ENCODE results near the gene CFAP65. TPM values are rescaled to one million over a fixed set of nuclear protein-coding genes. Genes with fewer than 3 reads are reported as not detected.

Gene CFAP65, protein sequence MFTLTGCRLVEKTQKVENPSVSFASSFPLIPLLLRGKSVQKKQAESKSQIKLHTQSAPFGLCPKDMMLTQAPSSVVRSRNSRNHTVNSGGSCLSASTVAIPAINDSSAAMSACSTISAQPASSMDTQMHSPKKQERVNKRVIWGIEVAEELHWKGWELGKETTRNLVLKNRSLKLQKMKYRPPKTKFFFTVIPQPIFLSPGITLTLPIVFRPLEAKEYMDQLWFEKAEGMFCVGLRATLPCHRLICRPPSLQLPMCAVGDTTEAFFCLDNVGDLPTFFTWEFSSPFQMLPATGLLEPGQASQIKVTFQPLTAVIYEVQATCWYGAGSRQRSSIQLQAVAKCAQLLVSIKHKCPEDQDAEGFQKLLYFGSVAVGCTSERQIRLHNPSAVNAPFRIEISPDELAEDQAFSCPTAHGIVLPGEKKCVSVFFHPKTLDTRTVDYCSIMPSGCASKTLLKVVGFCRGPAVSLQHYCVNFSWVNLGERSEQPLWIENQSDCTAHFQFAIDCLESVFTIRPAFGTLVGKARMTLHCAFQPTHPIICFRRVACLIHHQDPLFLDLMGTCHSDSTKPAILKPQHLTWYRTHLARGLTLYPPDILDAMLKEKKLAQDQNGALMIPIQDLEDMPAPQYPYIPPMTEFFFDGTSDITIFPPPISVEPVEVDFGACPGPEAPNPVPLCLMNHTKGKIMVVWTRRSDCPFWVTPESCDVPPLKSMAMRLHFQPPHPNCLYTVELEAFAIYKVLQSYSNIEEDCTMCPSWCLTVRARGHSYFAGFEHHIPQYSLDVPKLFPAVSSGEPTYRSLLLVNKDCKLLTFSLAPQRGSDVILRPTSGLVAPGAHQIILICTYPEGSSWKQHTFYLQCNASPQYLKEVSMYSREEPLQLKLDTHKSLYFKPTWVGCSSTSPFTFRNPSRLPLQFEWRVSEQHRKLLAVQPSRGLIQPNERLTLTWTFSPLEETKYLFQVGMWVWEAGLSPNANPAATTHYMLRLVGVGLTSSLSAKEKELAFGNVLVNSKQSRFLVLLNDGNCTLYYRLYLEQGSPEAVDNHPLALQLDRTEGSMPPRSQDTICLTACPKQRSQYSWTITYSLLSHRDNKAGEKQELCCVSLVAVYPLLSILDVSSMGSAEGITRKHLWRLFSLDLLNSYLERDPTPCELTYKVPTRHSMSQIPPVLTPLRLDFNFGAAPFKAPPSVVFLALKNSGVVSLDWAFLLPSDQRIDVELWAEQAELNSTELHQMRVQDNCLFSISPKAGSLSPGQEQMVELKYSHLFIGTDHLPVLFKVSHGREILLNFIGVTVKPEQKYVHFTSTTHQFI (N-terminal part only)
- total RNA-seq: 0.22 TPM in 1 of 2 replicates, not detected in the other

DNA sequence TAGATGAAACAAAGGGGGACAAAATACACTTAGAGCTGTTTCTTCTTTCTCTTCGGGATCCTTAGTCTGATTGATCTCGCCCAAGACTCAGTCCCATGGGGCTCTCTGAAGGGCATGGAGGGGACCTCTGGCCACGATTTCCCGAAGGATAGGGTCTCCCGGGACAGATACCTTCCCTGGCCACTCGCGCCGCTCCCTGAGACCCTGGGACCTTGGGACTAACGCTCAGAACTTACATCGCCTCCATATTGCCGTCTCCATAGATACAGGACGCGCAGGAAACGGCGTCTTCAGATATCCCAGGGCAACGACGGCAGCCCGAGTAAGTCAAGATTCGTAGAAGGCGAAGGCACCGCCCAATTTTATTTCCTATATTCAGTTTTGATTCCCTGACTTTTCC is at the start of gene CFAP65:
TSS of gene CFAP65 (minus strand) at position 265 of the 400 bp plus-strand sequence. CDS start 2,468 bp downstream, outside the sequence.

DNA sequence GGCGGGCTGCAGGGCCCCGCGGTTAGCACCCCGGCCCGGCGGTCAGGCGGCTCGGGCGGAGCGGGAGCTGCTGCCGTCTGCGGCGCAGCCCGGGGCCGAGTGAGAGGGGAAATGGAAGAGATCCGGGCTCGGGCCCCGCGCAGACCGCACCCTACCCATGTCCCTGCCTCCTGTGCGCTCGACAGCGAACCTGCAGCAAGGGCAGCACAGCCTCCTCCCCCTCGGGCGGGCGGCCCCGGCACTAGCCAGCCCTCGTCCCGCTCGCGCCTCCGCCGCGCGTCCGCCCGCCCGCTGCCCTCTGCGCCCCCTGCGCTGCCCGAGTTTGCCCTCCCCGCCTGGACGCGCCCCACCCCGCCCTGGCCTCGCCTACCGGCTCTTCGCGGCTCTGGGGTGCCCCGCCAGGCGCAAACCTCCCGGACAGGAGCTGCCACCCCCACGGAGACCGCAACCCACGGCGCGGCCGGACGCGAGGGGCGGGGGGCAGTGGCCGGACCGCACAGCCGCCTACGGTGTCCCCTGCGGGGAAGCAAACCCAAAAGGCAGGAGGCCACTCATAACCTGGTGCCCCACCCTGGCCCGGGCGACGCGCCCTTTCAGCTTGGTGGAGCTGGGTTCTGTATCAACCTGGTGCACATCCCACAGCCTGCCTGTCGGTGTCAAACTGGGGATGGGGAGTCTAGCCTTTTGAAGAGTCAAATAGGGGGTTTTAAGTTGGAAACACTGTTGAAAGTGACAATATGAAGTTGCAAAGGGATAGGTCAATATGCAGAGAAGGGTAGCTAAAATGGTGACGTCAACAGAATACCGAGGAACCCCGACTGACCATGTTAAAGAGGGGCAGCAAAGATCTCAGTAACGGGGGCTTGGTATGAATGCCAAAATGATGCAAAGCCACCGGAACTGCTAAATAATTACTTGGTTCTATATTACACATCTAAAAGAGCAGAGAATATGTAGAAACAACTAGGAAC is 19.8 kb upstream of the CFAP65 start, which contains the start of gene IHH:
TSS of gene IHH (minus strand) at position 101 of the 971 bp plus-strand sequence. CDS start 454 bp downstream, outside the sequence.

DNA sequence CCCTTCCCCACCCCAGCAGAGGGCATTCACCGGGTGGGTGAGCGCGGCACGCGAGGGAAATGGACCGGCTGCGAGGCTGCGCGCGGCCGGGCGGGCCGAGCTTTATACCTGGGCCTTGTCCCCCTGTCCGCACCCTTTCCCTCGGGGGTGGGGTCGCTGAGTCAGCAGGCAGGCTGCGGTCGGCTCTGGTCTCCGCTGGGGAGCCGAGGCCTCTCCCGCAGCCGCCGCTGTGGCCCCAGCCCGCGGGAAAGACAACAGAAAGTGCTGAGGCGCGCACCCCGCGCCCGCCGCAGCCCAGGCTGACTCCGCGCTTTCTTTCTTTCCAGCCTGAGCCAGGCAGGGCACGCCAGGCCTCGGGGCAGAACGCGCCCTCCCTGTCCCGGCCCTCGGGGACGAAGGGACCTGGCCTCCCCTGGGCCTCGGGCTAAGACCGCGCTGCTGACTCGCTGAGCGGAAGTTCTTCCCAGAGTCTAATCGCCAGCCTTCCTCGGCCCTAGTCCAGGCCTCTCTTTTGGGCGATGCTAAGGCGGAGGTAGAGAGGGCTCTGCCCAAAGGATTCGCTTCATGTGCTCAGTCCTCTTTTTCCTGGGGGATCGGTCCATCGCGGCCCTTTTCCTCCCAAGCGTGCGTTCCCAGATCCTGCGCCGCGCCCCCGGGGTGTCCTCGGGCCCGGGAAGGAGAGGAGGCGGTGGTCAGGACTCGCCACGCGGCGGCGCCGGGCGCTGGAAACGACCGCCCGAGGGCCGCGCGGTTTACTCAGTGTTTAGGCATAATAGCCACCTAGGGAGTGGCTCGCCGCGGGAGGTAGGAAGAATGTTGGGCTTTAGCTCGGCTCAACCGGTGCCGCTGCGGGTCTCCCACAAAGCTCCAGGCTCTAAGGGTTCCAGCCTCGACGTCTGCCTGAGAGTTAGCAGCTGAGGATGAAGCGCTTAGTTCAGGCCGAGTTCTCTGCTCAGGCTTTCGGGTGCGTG is 47.7 kb downstream of the CFAP65 start, which contains the start of gene CRYBA2:
TSS of gene CRYBA2 (minus strand) at position 78 of the 971 bp plus-strand sequence. CDS start 246 bp downstream, outside the sequence.

DNA sequence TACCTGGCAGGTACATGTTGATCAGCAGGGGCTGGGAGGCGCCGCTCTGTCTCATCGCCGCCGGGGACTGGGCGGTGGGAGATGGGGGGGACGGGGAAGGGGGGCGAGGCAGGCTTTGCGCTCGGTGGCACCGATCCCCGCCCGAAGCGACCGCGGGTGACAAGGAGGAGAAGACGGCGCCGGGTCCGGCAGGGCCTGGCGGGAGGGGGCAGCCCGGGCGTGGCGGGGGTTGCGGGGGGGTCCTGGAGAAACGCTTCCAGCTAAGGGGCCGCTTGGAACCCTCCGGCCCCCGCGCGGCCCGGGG is 56.3 kb downstream of the CFAP65 start, which contains the start of gene FEV:
TSS of gene FEV (minus strand) at position 164 of the 304 bp plus-strand sequence. CDS start at position 55, 109 bp downstream.

DNA sequence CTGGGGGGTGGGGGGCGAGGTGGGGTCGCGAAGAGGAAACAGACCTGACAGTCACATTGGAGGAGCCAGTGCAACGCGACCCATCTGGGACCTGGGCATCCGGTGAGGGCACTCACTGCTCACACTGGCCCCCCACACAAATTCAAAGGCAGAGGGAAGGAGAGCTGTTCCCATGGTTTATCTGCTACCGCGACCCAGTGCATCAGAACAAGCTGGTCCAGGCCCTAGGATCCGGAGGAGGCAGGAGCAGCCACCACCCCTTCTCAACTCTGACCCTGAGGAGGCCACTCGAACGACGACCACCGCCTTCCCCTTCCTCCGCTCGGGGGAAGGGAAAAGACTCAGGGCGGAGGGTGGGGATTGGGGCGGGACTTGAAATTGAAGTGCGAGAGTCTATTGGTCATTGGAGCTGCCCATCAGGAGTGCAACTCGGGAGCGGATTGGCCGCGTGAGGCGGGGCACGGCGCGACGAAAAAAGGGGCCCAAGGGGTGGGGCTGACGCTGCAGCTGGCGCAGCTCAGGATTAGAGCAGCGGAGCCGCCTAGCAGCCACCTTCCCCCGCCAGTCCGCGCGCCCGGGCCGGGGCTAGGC is 82.1 kb downstream of the CFAP65 start, which contains the start of gene CDK5R2:
TSS of gene CDK5R2 (plus strand) at position 526 of the 591 bp plus-strand sequence. CDS start 155 bp downstream, outside the sequence.

Small RNAs within 50 kb of the gene (small RNA-seq; reads per million reads assigned to genes)
- gene MIR3131 (not detected), gene MIR375 (0.15 reads per million)

Other genes with a start within 250 kb of the CFAP65 start
- 0.11 and 0.39 TPM in 2 replicates for gene PRKAG3, start 209.7 kb downstream of the CFAP65 start, total RNA-seq
- gene WNT6, start 181.7 kb downstream of the CFAP65 start, total RNA-seq: not detected in 2 replicates
- not detected in 2 replicates for gene WNT10A, start 160.7 kb downstream of the CFAP65 start, total RNA-seq
- gene CDK5R2, start 81.8 kb downstream of the CFAP65 start, total RNA-seq: not detected in 2 replicates
- not detected in 2 replicates for gene FEV, start 56.3 kb downstream of the CFAP65 start, total RNA-seq
- gene CRYBA2, start 48.1 kb downstream of the CFAP65 start, total RNA-seq: 0.54 TPM in 1 of 2 replicates, not detected in the other
- gene IHH, start 19.4 kb upstream of the CFAP65 start, total RNA-seq: not detected in 2 replicates
- gene NHEJ1, start 119.3 kb upstream of the CFAP65 start, total RNA-seq: 19.9 and 27.6 TPM in 2 replicates
- gene SLC23A3, start 128.5 kb upstream of the CFAP65 start, total RNA-seq: 1.8 and 2.2 TPM in 2 replicates
- 25.9 and 28.0 TPM in 2 replicates for gene CNPPD1, start 135.4 kb upstream of the CFAP65 start, total RNA-seq
- 86.2 and 87.0 TPM in 2 replicates for gene RETREG2, start 136.8 kb upstream of the CFAP65 start, total RNA-seq
- 16.4 and 22.6 TPM in 2 replicates for gene ZFAND2B, start 165.3 kb upstream of the CFAP65 start, total RNA-seq
- gene ABCB6, start 177.4 kb upstream of the CFAP65 start, total RNA-seq: 26.7 and 26.9 TPM in 2 replicates
- 55.7 and 58.9 TPM in 2 replicates for gene ATG9A, start 188.1 kb upstream of the CFAP65 start, total RNA-seq
- 21.5 and 31.2 TPM in 2 replicates for gene ANKZF1, start 188.3 kb upstream of the CFAP65 start, total RNA-seq
- gene GLB1L, start 203.9 kb upstream of the CFAP65 start, total RNA-seq: 16.5 and 34.4 TPM in 2 replicates
- 33.7 and 52.9 TPM in 2 replicates for gene STK16, start 204.0 kb upstream of the CFAP65 start, total RNA-seq
- not detected in 2 replicates for gene TUBA4B, start 211.7 kb upstream of the CFAP65 start, total RNA-seq
- 26.5 and 28.6 TPM in 2 replicates for gene TUBA4A, start 212.4 kb upstream of the CFAP65 start, total RNA-seq
- gene DNAJB2, start 237.8 kb upstream of the CFAP65 start, total RNA-seq: 36.3 and 50.0 TPM in 2 replicates

Data from articular chondrocyte of knee joint (primary cell).